GM12878 (cell line): ENCODE data around the gene ELMOD2.

Experiments used
- CTCF ChIP-seq, 3 experiments: IDR thresholded peaks in 2 of 3; conservative IDR thresholded peaks in 1 of 3; 2 replicates each; pipeline ENCODE4 v1.5.1; 2011; ENCODE audit warnings: low read depth in 3 of 3, low read length in 3 of 3, mild to moderate bottlenecking in 3 of 3, control low read depth in 2 of 3, moderate library complexity in 2 of 3, inconsistent platforms in 1 of 3, mixed read lengths in 1 of 3; ENCODE audit not compliant: control insufficient read depth in 2 of 3, insufficient read depth in 1 of 3; ENCODE audit errors: extremely low read depth in 1 of 3
- GABPA ChIP-seq: IDR thresholded peaks from 2 replicates; pipeline ENCODE4 v1.6.1; 2014; ENCODE audit warnings: antibody characterized with exemption, low read depth, mild to moderate bottlenecking, inconsistent platforms
- HDGF ChIP-seq: fragments of 450-650 bp; IDR thresholded peaks from 2 replicates; pipeline ENCODE4 v1.6.1; 2016; ENCODE audit warnings: antibody characterized with exemption

- TF ChIP-seq CTCF (IDR thresholded peaks at IDR 0.05 in 2 of 3, conservative IDR thresholded peaks at IDR 0.05 in 1 of 3; ENCODE audit: control insufficient read depth in 2 of 3, extremely low read depth in 1 of 3, insufficient read depth in 1 of 3, low read depth in 3 of 3, low read length in 3 of 3) (no peak), GABPA (no peak), HDGF (no peak)
Measured at GRCh38 chr4:140602714-140603113, 78.7 kb downstream of the ELMOD2 start.
